SHP77 treated with DMSO at 0.1 percent for 48 hours (cell line): ENCODE data around the gene CDK15.

Experiments
- DNase-seq: peaks from one replicate; lab custom pipeline; 2025; lab: John Stamatoyannopoulos, UW

Gene CDK15

DNA sequence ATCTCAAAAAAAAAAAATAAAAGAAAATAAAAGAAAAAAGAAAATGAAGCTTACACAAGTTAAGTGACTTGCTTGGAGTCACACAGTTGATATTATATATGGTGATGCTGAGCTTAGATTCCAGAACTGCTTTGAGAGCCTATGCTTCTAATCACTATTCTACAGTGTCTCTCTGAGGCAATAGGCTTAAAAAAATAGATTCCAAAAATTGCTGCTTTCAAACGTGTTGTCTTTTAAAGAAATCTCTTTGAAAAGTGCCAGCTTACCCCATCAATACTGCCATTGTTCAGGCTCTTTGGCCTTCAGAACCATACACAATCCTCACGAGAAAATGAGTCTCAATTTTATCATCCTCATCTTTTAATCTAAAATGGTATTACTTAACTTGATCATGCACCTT lies 102.6 kb downstream of the CDK15 start:
- DNase-seq, result no peak

- no peak for DNase-seq
These were observed 103.0 kb downstream of the CDK15 start for GRCh38 chr2:201909348-201909747.

DNA sequence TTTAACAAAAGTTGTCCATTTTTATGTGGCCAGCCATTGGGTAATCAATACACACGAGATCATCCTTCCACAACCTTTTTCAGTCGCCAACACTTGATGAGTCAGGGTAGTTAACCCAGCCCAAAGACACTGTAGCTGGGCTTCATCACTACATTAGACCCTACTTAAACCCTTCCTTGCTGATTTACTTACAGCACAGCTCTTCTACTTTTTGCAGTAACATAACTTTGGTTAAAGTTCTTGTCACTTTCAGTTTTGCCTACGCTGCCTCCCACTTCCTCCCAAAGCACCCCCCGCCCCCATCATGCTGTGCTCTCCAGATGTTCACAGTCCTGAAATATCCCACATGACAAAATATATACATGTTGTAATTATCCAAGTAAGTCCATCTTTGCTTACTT lies 103.6 kb downstream of the CDK15 start:
- no peak for DNase-seq

GRCh38 chr2:201911372-201911771 lies 105.0 kb downstream of the CDK15 start:
- no peak for DNase-seq

DNA sequence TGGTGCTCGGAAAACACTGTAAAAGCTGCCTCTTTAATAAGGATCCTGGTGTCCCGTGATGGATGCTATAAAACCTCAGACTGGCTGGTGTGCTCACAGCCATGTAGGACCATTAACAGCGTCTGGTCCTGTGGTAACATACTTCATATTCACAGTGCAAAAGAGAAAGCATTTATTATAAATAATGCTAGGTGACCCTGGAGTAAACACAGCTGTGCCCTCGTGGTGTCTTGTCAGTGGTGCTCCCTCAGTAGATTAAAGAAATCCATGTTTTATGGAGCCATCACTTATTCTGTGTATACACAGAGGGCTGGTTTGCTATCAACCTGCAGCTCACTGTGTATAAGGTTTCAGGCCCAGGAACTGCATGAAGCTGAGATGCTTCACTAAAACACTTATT lies 106.9 kb downstream of the CDK15 start:
- DNase-seq, result no peak

- no peak for DNase-seq
These were observed 109.1 kb downstream of the CDK15 start for GRCh38 chr2:201915446-201915845.

GRCh38 chr2:201916565-201916964 lies 110.2 kb downstream of the CDK15 start:
- DNase-seq, result no peak

DNA sequence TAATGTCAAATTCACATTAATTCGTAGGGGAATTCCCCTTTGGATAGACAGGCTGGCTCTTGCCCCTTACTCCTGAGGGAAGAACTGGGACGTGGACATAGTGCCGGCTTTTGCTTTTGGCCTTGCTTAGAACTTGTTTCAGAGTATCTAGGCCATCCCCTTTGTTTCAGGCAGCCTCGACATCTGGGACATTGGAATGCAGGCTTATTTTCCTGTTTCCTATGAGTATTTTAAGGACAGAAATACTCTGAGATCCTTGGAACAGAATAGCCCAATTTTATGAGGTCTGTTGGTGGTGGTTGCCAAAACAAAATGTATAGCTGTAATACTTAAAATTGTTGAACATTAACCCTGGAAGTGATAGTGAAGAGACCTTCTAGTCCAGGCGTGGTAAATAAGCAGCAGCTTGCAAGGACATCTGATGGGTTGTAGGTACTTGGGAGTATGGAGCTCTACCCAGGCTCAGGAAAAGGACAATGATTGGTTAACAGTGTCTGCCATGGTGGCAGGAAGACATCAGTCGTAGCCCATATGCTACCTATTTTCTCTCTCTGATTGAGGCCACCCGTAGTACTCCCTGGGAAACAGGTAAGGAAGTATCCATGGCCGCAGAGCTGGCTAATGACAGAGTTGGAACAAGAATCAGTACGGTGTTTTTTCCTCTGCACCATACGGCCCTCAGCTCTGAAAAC lies 112.4 kb downstream of the CDK15 start:
- no peak for DNase-seq

DNA sequence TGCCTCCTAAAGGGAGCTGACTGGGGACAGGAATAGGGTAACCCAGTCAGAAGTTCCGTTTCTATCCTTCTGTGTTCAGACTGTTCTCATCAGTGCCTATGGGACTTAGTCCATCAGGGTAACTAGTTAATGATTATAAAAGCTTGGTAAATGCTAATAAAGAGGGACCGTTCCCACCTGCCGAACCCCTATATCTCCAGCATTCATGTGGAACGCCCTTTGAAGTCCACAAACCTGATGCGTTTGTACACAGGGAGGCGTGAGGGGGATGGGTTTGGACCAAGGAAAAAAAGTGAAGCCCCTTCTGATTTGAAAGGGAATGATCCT lies 112.9 kb downstream of the CDK15 start:
- DNase-seq, result no peak

GRCh38 chr2:201923436-201924328 lies 117.3 kb downstream of the CDK15 start:
- no peak for DNase-seq

GRCh38 chr2:201924453-201924852 lies 118.1 kb downstream of the CDK15 start:
- no peak for DNase-seq

GRCh38 chr2:201925056-201925455 lies 118.7 kb downstream of the CDK15 start:
- no peak for DNase-seq

DNA sequence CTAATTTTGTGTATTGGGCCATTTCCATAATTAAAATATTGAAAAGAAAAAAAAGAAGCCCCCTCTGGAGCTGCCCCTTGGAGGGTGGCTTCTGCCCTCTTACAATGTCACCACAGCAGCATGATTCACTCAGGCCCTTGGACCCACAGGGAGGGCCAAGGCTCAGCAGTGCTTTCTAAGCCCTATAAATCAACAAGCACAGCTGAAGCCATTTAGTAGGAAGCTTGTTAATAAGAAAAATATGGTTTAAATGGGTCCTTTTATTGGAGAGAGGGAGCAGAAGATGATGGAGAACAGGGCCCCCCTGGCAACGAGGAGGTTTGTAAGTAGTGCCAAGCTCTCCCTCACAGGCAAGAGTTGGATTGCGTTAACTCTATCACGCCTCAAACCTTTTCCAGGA lies 119.7 kb downstream of the CDK15 start:
- no peak for DNase-seq

DNA sequence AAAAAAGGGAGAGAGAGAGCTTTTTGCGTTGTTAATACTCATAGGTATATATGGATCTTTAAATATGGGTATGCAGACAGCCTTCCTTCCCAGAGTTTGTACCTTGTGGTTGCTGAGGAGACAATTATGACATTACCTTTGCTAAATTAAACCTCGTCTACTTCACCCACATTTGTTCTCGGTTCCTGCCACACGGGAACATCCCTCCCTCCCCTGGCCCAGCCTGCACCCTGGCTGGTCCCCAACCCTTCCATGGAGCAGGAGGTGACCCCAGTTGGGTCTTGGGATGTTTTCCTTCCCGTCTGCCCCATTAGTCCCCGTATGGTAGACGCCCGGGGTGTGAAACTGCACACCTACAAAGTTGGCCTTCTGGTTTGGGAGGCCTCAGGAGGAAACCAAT lies 122.0 kb downstream of the CDK15 start:
- DNase-seq, result no peak

DNA sequence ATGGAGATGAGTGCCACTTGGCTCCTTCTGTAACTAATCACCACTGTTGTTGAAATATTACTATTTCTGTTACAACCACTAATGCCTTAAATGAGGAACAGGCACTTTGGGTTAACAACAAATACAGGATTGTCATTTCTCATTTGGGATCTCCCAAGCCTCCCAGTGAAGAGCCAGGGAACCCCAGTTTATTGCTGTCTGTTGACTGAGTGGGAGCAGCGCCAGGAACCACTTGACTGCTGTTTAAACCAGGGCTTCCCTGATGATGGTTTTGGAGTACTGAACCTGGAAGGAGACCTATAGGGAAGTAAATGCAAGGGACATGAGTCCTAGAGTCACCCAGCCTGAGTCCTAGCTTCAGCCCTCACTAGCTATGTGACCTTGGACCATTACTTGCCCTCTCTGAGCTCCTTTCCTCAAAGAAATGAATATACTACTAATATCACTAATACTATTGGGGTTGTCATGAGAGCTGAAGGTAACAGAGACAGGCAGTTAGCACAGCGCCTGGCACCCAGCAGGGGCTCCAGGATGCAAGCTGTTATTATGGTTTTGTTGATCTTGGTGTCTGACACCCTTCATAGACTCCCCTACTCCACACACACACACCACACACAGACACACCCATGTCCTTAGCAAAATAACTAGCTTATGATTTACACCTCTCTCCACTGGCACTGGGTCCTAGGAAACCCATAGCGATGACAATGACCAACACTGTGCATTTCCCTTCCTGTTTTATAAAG lies 123.1 kb downstream of the CDK15 start:
- no peak for DNase-seq

- DNase-seq, result no peak
These were observed 123.7 kb downstream of the CDK15 start for GRCh38 chr2:201930043-201930442.

DNA sequence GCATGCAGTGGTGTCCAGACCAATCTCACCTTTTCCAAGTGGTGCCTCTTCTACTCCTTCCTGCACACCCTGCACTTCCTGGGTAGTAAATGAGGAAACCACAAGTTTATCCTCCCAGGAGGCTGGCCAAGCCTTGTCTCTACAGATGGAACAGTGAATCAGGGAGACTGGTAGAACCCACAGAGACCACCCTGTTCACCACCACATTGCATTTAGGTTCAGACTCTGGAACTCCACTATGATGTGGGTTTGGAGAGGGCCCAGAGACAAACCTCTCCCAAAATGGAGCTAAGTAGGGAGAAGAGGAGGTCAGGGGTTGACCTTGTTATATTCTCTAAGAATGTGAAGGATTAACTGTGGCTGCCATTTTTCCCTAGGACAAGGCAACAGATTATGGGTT lies 124.5 kb downstream of the CDK15 start:
- no peak for DNase-seq

GRCh38 chr2:201931475-201931874 lies 125.1 kb downstream of the CDK15 start:
- no peak for DNase-seq

DNA sequence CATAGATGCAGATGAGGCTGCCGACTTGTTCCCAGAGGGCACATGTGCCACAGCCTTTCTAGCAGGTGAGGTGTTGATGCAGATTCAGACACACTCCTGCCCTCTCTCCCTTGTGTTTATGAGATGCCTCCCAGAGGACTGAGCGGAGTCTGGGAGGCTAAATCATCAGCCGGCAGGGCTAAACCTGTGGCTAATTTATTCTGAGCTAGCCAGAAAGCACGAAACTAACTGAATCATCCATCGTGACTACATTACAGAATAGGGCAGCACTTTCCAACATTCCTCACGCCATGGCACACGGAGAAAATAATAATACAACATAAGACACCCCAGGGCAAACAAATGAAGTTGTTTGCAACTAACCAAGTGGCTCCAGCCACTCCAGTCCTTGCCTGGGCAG lies 125.6 kb downstream of the CDK15 start:
- no peak for DNase-seq

GRCh38 chr2:201932511-201932910 lies 126.2 kb downstream of the CDK15 start:
- DNase-seq, result no peak

GRCh38 chr2:201933792-201934237 lies 127.5 kb downstream of the CDK15 start:
- no peak for DNase-seq

DNA sequence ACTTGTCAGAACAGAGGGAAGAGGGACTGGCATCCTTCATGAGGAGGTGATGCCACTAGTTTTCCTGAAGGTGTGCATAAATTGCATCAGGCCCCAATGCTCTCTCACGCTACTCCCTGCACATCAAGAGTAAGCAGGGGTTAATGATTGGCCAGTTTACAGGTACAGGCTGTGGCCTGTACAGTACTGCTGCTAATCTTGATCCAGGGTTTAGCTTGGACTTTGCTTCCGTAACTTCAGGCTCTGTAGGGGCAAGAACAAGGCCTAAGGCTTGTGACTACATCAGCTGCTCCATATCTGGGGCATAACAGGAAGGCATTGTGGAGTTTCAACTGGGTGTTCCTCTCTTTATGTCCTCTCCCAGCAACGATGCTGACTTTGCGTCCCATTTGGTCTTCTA lies 130.5 kb downstream of the CDK15 start:
- DNase-seq, result no peak

DNA sequence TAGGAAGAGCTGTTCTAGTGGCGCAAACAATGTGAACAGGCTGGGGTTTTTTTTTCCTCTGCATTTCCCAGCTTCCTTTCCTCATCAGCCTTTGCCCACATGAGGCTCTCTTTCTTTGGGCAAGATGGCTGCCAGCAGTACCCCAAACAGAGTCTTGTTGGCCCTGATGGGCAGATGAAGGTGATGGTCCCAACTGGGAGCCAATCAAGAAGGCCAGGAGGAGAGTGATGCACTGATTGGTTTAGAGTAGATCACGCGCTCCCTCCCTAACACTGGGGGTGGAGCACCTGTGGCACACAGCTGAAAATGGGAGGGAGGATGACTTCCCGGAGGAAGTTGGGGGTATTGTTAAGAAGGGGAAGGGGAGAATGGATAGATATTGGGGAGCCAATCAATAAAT lies 131.0 kb downstream of the CDK15 start:
- DNase-seq, result no peak
